H1 (cell line): ENCODE measurements around the gene SPG11. TPM values are rescaled to one million over a fixed set of nuclear protein-coding genes. Genes with fewer than 3 reads are reported as not detected.

Source experiments
- CTCF ChIA-PET: fragments of 300-600 bp; sonication (Branson Sonifier 250); formaldehyde crosslinking; loops from one replicate; lab custom pipeline; 2021; ENCODE audit not compliant: partially characterized antibody; lab: Charles Lee
- POLR2A ChIA-PET: fragments of 300-600 bp; sonication (Branson Sonifier 250); formaldehyde crosslinking; loops from one replicate; lab custom pipeline; 2021; ENCODE audit warnings: inconsistent platforms; ENCODE audit not compliant: partially characterized antibody; lab: Charles Lee
- DNase-seq, 2 experiments: peaks; one replicate each; pipeline versions ENCODE4 v3.0.0 to v3.0.0-alpha.2; 2010 to 2022; ENCODE audit warnings: low spot score in 2 of 2, low read depth in 1 of 2, mixed read lengths in 1 of 2
- FAIRE-seq: peaks from 2 replicates; lab custom pipeline; 2011; peaks lifted over from hg19 to GRCh38; lab: Jason Lieb, UNC
- H2AFZ ChIP-seq: 2 replicates; pipeline ENCODE4 v1.8.1; 2012; ENCODE audit warnings: low read length, inconsistent platforms
- H2AK5ac ChIP-seq: 2 replicates; pipeline ENCODE4 v1.6.1; 2013; ENCODE audit warnings: low read depth, low read length
- H2BK120ac ChIP-seq: replicated peaks from 2 replicates; pipeline ENCODE3; 2013; ENCODE audit warnings: low read depth, low read length, inconsistent platforms
- H2BK12ac ChIP-seq: 2 replicates; pipeline ENCODE4 v1.6.1; 2013; ENCODE audit warnings: low read depth, low read length
- H2BK15ac ChIP-seq: 2 replicates; pipeline ENCODE4 v1.6.1; 2013; ENCODE audit warnings: low read length
- H2BK20ac ChIP-seq: 2 replicates; pipeline ENCODE4 v1.6.1; 2013; ENCODE audit warnings: low read length
- H2BK5ac ChIP-seq: 2 replicates; pipeline ENCODE4 v1.6.1; 2013; ENCODE audit warnings: low read depth, low read length
- H3K14ac ChIP-seq: 2 replicates; pipeline ENCODE4 v1.6.1; 2013; ENCODE audit warnings: inconsistent platforms; ENCODE audit not compliant: insufficient read length
- H3K18ac ChIP-seq: 2 replicates; pipeline ENCODE4 v1.6.1; 2013; ENCODE audit warnings: low read length; ENCODE audit errors: extremely low read depth
- H3K23ac ChIP-seq: 2 replicates; pipeline ENCODE4 v1.6.1; 2013; ENCODE audit warnings: inconsistent platforms; ENCODE audit not compliant: insufficient read length
- H3K23me2 ChIP-seq: 2 replicates; pipeline ENCODE4 v1.6.1; 2013; ENCODE audit warnings: low read depth, low read length
- H3K27ac ChIP-seq: 2 replicates; pipeline ENCODE4 v1.6.1; 2011; ENCODE audit warnings: low read depth, low read length, inconsistent platforms
- H3K27me3 ChIP-seq, 4 experiments: replicated peaks in 1 of 4; 1 replicate in 1 of 4; 2 replicates in 3 of 4; pipeline versions ENCODE4 v1.6.1 to v1.8.1; 2011 to 2013; ENCODE audit warnings: low read length in 3 of 4, mild to moderate bottlenecking in 3 of 4, inconsistent platforms in 2 of 4, mixed read lengths in 2 of 4, moderate library complexity in 1 of 4; ENCODE audit not compliant: control insufficient read depth in 3 of 4, insufficient read depth in 3 of 4; ENCODE audit errors: extremely low read depth in 1 of 4
- H3K36me3 ChIP-seq, 4 experiments: 2 replicates each; pipeline versions ENCODE4 v1.6.1 to v1.8.1; 2011 to 2013; ENCODE audit warnings: mild to moderate bottlenecking in 4 of 4, low read length in 3 of 4, moderate library complexity in 2 of 4, control low read depth in 1 of 4, inconsistent platforms in 1 of 4; ENCODE audit not compliant: insufficient read depth in 4 of 4, control insufficient read depth in 2 of 4
- H3K4ac ChIP-seq: replicated peaks from 2 replicates; pipeline ENCODE3; 2013; ENCODE audit warnings: low read length, low read depth, mixed read lengths, inconsistent platforms; ENCODE audit not compliant: insufficient read length
- H3K4me1 ChIP-seq, 4 experiments: replicated peaks in 1 of 4; 1 replicate in 1 of 4; 2 replicates in 3 of 4; pipeline versions ENCODE4 v1.6.1 to v1.8.1; 2011 to 2013; ENCODE audit warnings: low read length in 3 of 4, inconsistent platforms in 2 of 4, mixed read lengths in 1 of 4; ENCODE audit not compliant: insufficient read depth in 4 of 4, control insufficient read depth in 3 of 4
- H3K4me2 ChIP-seq, 2 experiments: 2 replicates each; pipeline versions ENCODE4 v1.6.1 to v1.8.1; 2011 to 2013; ENCODE audit warnings: low read depth in 2 of 2, low read length in 2 of 2, control low read depth in 1 of 2, inconsistent platforms in 1 of 2, mild to moderate bottlenecking in 1 of 2; ENCODE audit not compliant: insufficient read depth in 1 of 2
- H3K4me3 ChIP-seq, 4 experiments: fragments of 200-600, 300-600 bp in 1 of 4; sonication (generic), shearing (Covaris generic), sonication (Bioruptor Twin) in 1 of 4; 2 replicates each; pipeline versions ENCODE4 v1.5.1 to v1.8.1; 2011 to 2016; ENCODE audit warnings: low read length in 4 of 4, low read depth in 3 of 4, control low read depth in 2 of 4, inconsistent platforms in 2 of 4, mild to moderate bottlenecking in 2 of 4, mixed read lengths in 1 of 4, moderate library complexity in 1 of 4; ENCODE audit not compliant: insufficient read depth in 2 of 4; ENCODE audit errors: extremely low read depth in 1 of 4
- H3K56ac ChIP-seq: replicated peaks from 2 replicates; pipeline ENCODE3; 2013; ENCODE audit warnings: low read depth, mild to moderate bottlenecking, mixed read lengths, low read length, inconsistent platforms; ENCODE audit not compliant: insufficient read length
- H3K79me1 ChIP-seq: 2 replicates; pipeline ENCODE4 v1.6.1; 2013; ENCODE audit warnings: low read depth, low read length, control low read depth
- H3K79me2 ChIP-seq, 2 experiments: 2 replicates each; pipeline versions ENCODE4 v1.6.1 to v1.8.1; 2012 to 2013; ENCODE audit warnings: low read length in 2 of 2, mild to moderate bottlenecking in 2 of 2, inconsistent platforms in 1 of 2; ENCODE audit not compliant: insufficient read depth in 2 of 2, control insufficient read depth in 1 of 2
- H3K9ac ChIP-seq, 4 experiments: replicated peaks in 1 of 4; 1 replicate in 1 of 4; 2 replicates in 3 of 4; pipeline versions ENCODE4 v1.6.1 to v1.8.1; 2011 to 2013; ENCODE audit warnings: low read depth in 3 of 4, low read length in 3 of 4, control low read depth in 2 of 4, mild to moderate bottlenecking in 2 of 4, moderate library complexity in 2 of 4, inconsistent platforms in 1 of 4; ENCODE audit errors: extremely low read depth in 1 of 4
- H3K9me3 ChIP-seq, 2 experiments: 2 replicates each; pipeline versions ENCODE4 v1.6.1 to v1.8.1; 2012 to 2013; ENCODE audit warnings: mild to moderate bottlenecking in 2 of 2, moderate library complexity in 2 of 2, control low read depth in 1 of 2, inconsistent platforms in 1 of 2, low read depth in 1 of 2, low read length in 1 of 2, mixed read lengths in 1 of 2; ENCODE audit not compliant: insufficient read depth in 2 of 2
- H4K20me1 ChIP-seq, 2 experiments: replicated peaks in 1 of 2; 2 replicates each; pipeline versions ENCODE3 to v1.8.1; 2011 to 2013; ENCODE audit warnings: inconsistent platforms in 2 of 2, low read length in 2 of 2, mild to moderate bottlenecking in 1 of 2; ENCODE audit not compliant: insufficient read depth in 2 of 2, control insufficient read depth in 1 of 2
- H4K5ac ChIP-seq: 2 replicates; pipeline ENCODE4 v1.6.1; 2013; ENCODE audit warnings: low read length, low read depth, mixed read lengths, inconsistent platforms; ENCODE audit not compliant: insufficient read length
- H4K8ac ChIP-seq: 2 replicates; pipeline ENCODE4 v1.8.0; 2013; ENCODE audit warnings: mild to moderate bottlenecking, moderate library complexity, low read length, inconsistent platforms; ENCODE audit not compliant: insufficient read depth; ENCODE audit errors: extremely low read depth
- H4K91ac ChIP-seq: replicated peaks from 2 replicates; pipeline ENCODE3; 2013; ENCODE audit warnings: low read length, mixed read lengths, inconsistent platforms; ENCODE audit not compliant: insufficient read length
- BCL11A ChIP-seq, 2 experiments: IDR thresholded peaks; one replicate each; pipeline ENCODE4 v1.6.1; 2011; ENCODE audit warnings: low read depth in 2 of 2, low read length in 2 of 2, mild to moderate bottlenecking in 2 of 2
- EP300 ChIP-seq, 2 experiments: IDR thresholded peaks; 1 replicate in 1 of 2; 2 replicates in 1 of 2; pipeline ENCODE4 v1.6.1; 2011 to 2012; ENCODE audit warnings: low read depth in 2 of 2, low read length in 2 of 2, mild to moderate bottlenecking in 2 of 2, borderline replicate concordance in 1 of 2, inconsistent platforms in 1 of 2, moderate library complexity in 1 of 2
- FOSL1 ChIP-seq: IDR thresholded peaks from 2 replicates; pipeline ENCODE4 v1.6.1; 2011; ENCODE audit warnings: mild to moderate bottlenecking, low read depth, low read length, moderate library complexity; ENCODE audit not compliant: insufficient read depth
- GTF2F1 ChIP-seq: IDR thresholded peaks from 2 replicates; pipeline ENCODE4 v1.6.1; 2012; ENCODE audit warnings: low read depth, low read length, improper control_type of control experiment, borderline replicate concordance
- JUN ChIP-seq: IDR thresholded peaks from 2 replicates; pipeline ENCODE4 v1.6.1; 2011; ENCODE audit warnings: low read depth, mild to moderate bottlenecking, improper control_type of control experiment, low read length
- KDM4A ChIP-seq: IDR thresholded peaks from one replicate; pipeline ENCODE4 v1.7.1; 2012; ENCODE audit warnings: low read depth, mild to moderate bottlenecking, moderate library complexity, low read length, inconsistent platforms; ENCODE audit not compliant: severe bottlenecking
- KDM5A ChIP-seq: fragments of 200-600 bp; IDR thresholded peaks from 2 replicates; pipeline ENCODE4 v1.7.1; 2012; ENCODE audit warnings: mild to moderate bottlenecking, low read length, inconsistent platforms, mixed read lengths
- RFX5 ChIP-seq: IDR thresholded peaks from 2 replicates; pipeline ENCODE4 v1.6.1; 2011; ENCODE audit warnings: low read depth, low read length, improper control_type of control experiment, borderline replicate concordance
- SIRT6 ChIP-seq: IDR thresholded peaks from one replicate; pipeline ENCODE4 v1.7.1; 2012; ENCODE audit warnings: low read length, inconsistent platforms
- SIX5 ChIP-seq: IDR thresholded peaks from 2 replicates; pipeline ENCODE4 v1.6.1; 2011; ENCODE audit warnings: mild to moderate bottlenecking, low read depth, low read length
- SRF ChIP-seq: IDR thresholded peaks from 2 replicates; pipeline ENCODE4 v1.6.1; 2011; ENCODE audit warnings: mild to moderate bottlenecking, low read depth, low read length, moderate library complexity
- WGBS, 2 experiments: shearing (Covaris generic) in 1 of 2; methylation state at CpG; one replicate each; pipeline versions ENCODE4 v1.1.6 to v1.1.7; 2013 to 2015; ENCODE audit warnings: low lambda C conversion rate in 2 of 2, mixed read lengths in 2 of 2, inconsistent platforms in 1 of 2, low coverage in 1 of 2, missing lambda C conversion rate in 1 of 2; ENCODE audit not compliant: insufficient replicate concordance in 2 of 2, insufficient coverage in 1 of 2, insufficient read length in 1 of 2; ENCODE audit errors: extremely low coverage in 1 of 2, missing lambda C conversion rate in 1 of 2; 5-methylcytosine and 5-hydroxymethylcytosine counted together
- polyA plus RNA-seq, 7 experiments: library from polyadenylated mRNA; depleted of rRNA in 3 of 7; stranded (reverse) in 5 of 7; unstranded in 2 of 7; fragments of >200 nt in 5 of 7; fragments of 200-250 nt in 2 of 7; gene quantifications; 1 replicate in 5 of 7; 2 replicates in 1 of 7; 4 replicates in 1 of 7; pipeline versions ENCODE4 v1.2.1 to v1.2.3, GENCODE V29; 2011 to 2013; ENCODE audit warnings: missing spikeins in 2 of 7, mixed read lengths in 2 of 7
- total RNA-seq: library from RNA; stranded (reverse); fragmentation: NEBNext Ultra II Directional; extraction: Animal tissue kit (Norgen Biotek cat#: 25700); gene quantifications from 2 replicates; pipeline ENCODE4 v1.2.1, GENCODE V29; 2021
- TF ChIP-seq, protein P1 (sequence below): IDR thresholded peaks from 2 replicates; pipeline ENCODE4 v1.6.1; 2012; ENCODE audit warnings: inconsistent platforms

Gene SPG11
- total and polyA plus RNA-seq, 2 of the 8 experiments (the other 6 are each of a cell fraction or from before 2014, with no cell fraction given) = 37.1 to 38.6 TPM

DNA sequence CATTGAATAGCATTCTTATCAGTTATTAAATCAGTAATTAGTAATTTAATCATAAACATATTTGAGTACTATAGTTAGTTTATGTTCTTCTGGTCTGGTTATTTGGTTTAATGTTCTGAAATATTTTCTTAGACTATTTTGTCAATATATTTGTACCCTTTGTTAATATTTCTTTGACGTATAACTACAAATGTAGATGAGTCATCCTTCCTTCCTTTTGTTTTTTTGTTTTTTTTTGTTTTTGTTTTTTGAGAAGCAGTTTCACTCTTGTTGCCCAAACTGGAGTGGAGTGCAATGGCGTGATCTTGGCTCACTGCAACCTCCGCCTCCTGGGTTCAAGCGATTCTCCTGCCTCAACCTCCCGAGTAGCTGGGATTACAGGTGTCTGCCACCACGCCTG, 143.9 kb downstream of the SPG11 start:
- no peaks in the 10 kb centered on the region for H3K27me3 ChIP-seq
- no peaks in the 10 kb centered on the region for H4K20me1 ChIP-seq
- peaks cover 2 to 53% (median 21%) of the 10 kb centered on the region in 4 experiments; a peak in 6 of 8 replicates for H3K36me3 ChIP-seq
- 89% methylated on average over 6 of the region's 6 CpGs; no CpG with 5 or more reads in 1 of the 2 experiments for WGBS, 2 experiments
- no peak overlapping the region for H2BK15ac ChIP-seq
- no peak overlapping the region for H4K5ac ChIP-seq
- TF ChIP-seq GTF2F1 (no peak), JUN (no peak), EP300 (IDR thresholded peaks at IDR 0.05; ENCODE audit: borderline replicate concordance in 1 of 2, low read depth in 2 of 2, low read length in 2 of 2) (no peak), FOSL1 (no peak), SIX5 (no peak), SIRT6 (no peak), KDM4A (no peak), BCL11A (IDR thresholded peaks at IDR 0.05; ENCODE audit: low read depth in 2 of 2, low read length in 2 of 2) (no peak), SRF (no peak), KDM5A (no peak), RFX5 (no peak)
- TF ChIP-seq, protein P1, sequence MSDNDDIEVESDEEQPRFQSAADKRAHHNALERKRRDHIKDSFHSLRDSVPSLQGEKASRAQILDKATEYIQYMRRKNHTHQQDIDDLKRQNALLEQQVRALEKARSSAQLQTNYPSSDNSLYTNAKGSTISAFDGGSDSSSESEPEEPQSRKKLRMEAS = no peak
- DNase-seq (no peak), FAIRE-seq (no peak)
- no peak overlapping the region for H2AK5ac ChIP-seq
- H3K79me2 ChIP-seq = no peaks in the 10 kb centered on the region
- H3K4ac ChIP-seq = no peak overlapping the region
- no peak overlapping the region for H4K91ac ChIP-seq
- no peak overlapping the region for H2AFZ ChIP-seq
- ChIA-PET POLR2A (no interaction called here), CTCF (interaction anchor here (0.8 to 1.5 kb wide), 3 partner anchors 9 to 79 kb away, joined by 3 to 4 read pairs (median 3); no protein-coding TSS in a partner anchor)
- H3K4me3 ChIP-seq = no peak overlapping the region
- no peak overlapping the region for H2BK20ac ChIP-seq
- no peak overlapping the region for H3K27ac ChIP-seq
- no peaks in the 10 kb centered on the region for H3K79me1 ChIP-seq
- H2BK12ac ChIP-seq = no peak overlapping the region
- no peak overlapping the region for H3K14ac ChIP-seq
- no peak overlapping the region for H3K23ac ChIP-seq
- no peak overlapping the region for H4K8ac ChIP-seq
- H3K4me2 ChIP-seq = no peak overlapping the region
- H3K56ac ChIP-seq = no peak overlapping the region
- no peaks in the 10 kb centered on the region for H3K9me3 ChIP-seq
- no peak overlapping the region for H2BK120ac ChIP-seq
- no peak overlapping the region for H3K9ac ChIP-seq
- H3K18ac ChIP-seq = no peak overlapping the region
- no peak overlapping the region for H2BK5ac ChIP-seq
- H3K4me1 ChIP-seq = no peaks in the 10 kb centered on the region
- H3K23me2 ChIP-seq = no peaks in the 10 kb centered on the region
